NCI-H1092 treated with DMSO at 0.1 percent for 48 hours (cell line): Measurements from ENCODE around the gene ANKRD11.

ENCODE experiments used
- DNase-seq: peaks from one replicate; lab custom pipeline; 2025; lab: John Stamatoyannopoulos, UW

ANKRD11 gene

DNA sequence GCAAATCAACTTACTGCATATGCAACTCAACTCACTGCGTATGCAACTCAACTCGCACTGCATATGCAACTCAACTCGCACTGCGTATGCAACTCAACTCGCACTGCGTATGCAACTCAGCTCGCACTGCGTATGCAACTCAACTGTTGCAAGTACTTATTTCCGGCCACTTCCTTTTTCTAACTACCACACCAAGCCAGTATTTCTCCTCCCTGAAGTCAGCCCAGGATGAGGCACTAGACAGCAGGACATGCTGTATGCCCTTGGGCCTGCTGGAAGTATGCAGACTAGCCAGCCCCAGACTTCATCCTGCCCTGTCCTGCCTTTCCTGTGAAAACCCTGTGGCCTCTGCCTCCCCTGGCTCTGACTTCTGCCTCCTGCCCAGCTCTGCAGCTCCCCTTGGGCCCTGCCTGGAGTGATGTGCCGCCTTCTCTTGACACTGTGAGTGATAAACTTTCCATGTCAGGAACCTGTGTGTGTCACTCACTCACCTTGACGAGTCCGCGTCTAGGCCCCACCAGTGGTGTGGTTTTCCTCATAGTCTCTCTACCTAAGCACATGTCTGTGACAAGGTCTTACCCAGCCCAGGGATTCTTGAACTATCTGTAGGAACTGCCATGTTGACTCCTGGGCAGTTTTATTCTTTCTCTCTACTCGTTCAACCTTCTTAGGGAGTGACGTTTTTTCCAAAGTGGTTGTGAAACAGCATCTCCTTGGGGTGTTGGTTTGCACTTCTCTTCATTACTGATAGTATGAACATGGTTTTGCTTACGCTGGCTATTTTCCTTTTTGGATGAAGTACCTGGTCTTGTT, 256.5 kb downstream of the ANKRD11 start:
- no peak for DNase-seq

DNA sequence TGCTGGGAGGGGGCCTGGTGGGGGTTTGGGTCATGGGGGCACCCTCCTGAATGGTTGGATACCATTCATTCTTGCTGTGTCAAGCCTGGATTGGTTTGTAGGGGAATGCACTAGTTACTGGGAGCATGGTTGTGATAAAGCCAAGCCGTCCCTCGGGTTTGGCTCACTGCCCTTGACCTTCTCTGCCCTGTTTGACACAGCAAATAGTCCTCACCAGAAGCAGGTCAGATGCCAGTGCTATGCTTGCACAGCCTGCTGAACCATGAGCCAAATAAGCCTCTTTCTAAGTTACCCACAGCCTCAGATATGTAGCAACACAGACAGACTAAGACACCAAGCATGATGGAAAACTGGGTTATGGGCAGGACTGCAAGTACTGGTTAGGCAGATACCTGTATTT, 258.3 kb downstream of the ANKRD11 start:
- no peak for DNase-seq

- no peak for DNase-seq
Observed at GRCh38 chr16:89230255-89230654, 260.1 kb downstream of the ANKRD11 start.

DNA sequence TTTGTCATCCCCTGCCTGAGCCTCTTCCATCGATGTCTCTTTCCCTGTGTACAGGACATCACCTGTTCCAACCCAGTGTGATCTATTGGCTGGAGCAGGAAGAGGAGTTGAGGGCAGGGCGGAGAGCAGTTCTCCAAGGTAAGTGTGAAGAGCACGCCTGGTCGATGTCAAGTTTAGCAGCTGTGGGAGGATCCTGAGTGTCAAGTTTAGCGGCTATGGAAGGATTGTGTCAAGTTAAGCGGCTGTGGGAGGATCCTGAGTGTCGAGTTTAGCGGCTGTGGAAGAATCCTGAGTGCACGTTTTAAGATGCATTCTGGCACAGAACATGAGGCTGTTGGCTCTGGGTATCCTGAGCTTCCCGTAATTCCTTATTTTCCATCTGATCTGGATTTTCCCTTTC, 265.7 kb downstream of the ANKRD11 start:
- DNase-seq, result no peak

GRCh38 chr16:89222931-89223330, 267.4 kb downstream of the ANKRD11 start:
- DNase-seq, result no peak

DNA sequence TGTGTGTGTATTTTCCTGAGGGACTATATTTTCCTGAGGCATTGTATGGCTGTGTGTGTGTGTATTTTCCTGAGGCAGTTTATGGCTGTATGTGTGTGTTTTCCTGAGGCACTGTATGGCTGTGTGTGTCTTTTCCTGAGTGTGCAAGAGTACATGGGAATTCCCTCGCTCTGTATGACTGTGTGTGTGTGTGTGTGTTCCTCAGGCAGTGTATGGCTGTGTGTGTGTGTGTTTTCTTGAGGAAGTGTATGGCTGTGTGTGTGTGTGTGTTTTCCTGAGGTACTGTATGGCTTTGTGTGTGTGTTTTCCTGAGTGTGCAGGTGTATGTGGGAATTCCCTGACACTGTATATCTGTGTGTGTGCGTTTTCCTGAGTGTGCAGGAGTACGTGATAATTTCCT, 268.8 kb downstream of the ANKRD11 start:
- DNase-seq, result no peak

GRCh38 chr16:89219365-89219764, 271.0 kb downstream of the ANKRD11 start:
- no peak for DNase-seq
